SK-N-SH treated with all-trans-retinoic acid at 6 μM for 48 hours (cell line): ENCODE results near the gene NFIB.

Experiments used
- ATAC-seq: fragments of 200-7000 bp; cut with Tn5 transposase; 3 replicates; pipeline ENCODE4 v1.9.1; 2020; ENCODE audit warnings: mild to moderate bottlenecking, moderate library complexity
- ARNTL ChIP-seq: fragments of 450-650 bp; formaldehyde crosslinking; IDR thresholded peaks from 2 replicates; pipeline ENCODE4 v1.5.0; 2020; ENCODE audit warnings: low read depth, mild to moderate bottlenecking, moderate library complexity, borderline replicate concordance
- CREB5 ChIP-seq: fragments of 250-450 bp; sonication (Bioruptor Pico); IDR thresholded peaks from 2 replicates; pipeline ENCODE4 v1.5.1; 2020; ENCODE audit warnings: low read depth, mild to moderate bottlenecking, moderate library complexity
- ESRRG ChIP-seq: fragments of 250-450 bp; sonication (Bioruptor Pico); IDR thresholded peaks from 2 replicates; pipeline ENCODE4 v1.6.1; 2021; ENCODE audit warnings: mild to moderate bottlenecking
- GLIS3 ChIP-seq: fragments of 250-450 bp; sonication (Bioruptor Pico); IDR thresholded peaks from 2 replicates; pipeline ENCODE4 v1.5.0; 2020; ENCODE audit warnings: mild to moderate bottlenecking, moderate library complexity
- ISL1 ChIP-seq: fragments of 250-450 bp; sonication (Bioruptor Pico); IDR thresholded peaks from 2 replicates; pipeline ENCODE4 v2.1.2; 2022; ENCODE audit warnings: mild to moderate bottlenecking, moderate library complexity
- OSR1 ChIP-seq: fragments of 250-450 bp; sonication (Bioruptor Pico); IDR thresholded peaks from 2 replicates; pipeline ENCODE4 v1.8.0; 2022; ENCODE audit warnings: moderate library complexity, mild to moderate bottlenecking, inconsistent platforms
- PATZ1 ChIP-seq: fragments of 250-450 bp; sonication (Bioruptor Pico); IDR thresholded peaks from 2 replicates; pipeline ENCODE4 v1.8.0; 2020; ENCODE audit warnings: mild to moderate bottlenecking, moderate library complexity, borderline replicate concordance
- PPARA ChIP-seq: fragments of 250-450 bp; sonication (Bioruptor Pico); IDR thresholded peaks from 2 replicates; pipeline ENCODE4 v1.5.0; 2020; ENCODE audit warnings: mild to moderate bottlenecking, borderline replicate concordance
- TCF4 ChIP-seq: fragments of 250-450 bp; sonication (Bioruptor Pico); IDR thresholded peaks from 2 replicates; pipeline ENCODE4 v1.8.0; 2021; ENCODE audit warnings: mild to moderate bottlenecking, moderate library complexity, borderline replicate concordance
- TOX ChIP-seq: fragments of 250-450 bp; sonication (Bioruptor Pico); IDR thresholded peaks from 2 replicates; pipeline ENCODE4 v1.8.0; 2021; ENCODE audit warnings: mild to moderate bottlenecking, moderate library complexity, borderline replicate concordance
- ZC3H10 ChIP-seq: fragments of 250-450 bp; sonication (Bioruptor Pico); IDR thresholded peaks from 2 replicates; pipeline ENCODE4 v1.5.1; 2021; ENCODE audit warnings: mild to moderate bottlenecking, moderate library complexity
- ZFP3 ChIP-seq: fragments of 250-450 bp; sonication (Bioruptor Pico); IDR thresholded peaks from 2 replicates; pipeline ENCODE4 v1.5.0; 2020; ENCODE audit warnings: mild to moderate bottlenecking, moderate library complexity
- ZFP30 ChIP-seq: fragments of 450-650 bp; formaldehyde crosslinking; IDR thresholded peaks from 2 replicates; pipeline ENCODE4 v1.5.0; 2022; ENCODE audit warnings: mild to moderate bottlenecking, moderate library complexity
- ZNF565 ChIP-seq: fragments of 450-650 bp; formaldehyde crosslinking; conservative IDR thresholded peaks from 2 replicates; pipeline ENCODE4 v1.5.0; 2020; ENCODE audit warnings: low read depth, mild to moderate bottlenecking, moderate library complexity
- ZNF70 ChIP-seq: fragments of 450-650 bp; formaldehyde crosslinking; IDR thresholded peaks from 2 replicates; pipeline ENCODE4 v1.5.0; 2020; ENCODE audit warnings: mild to moderate bottlenecking, moderate library complexity
- ZNF8 ChIP-seq: fragments of 450-650 bp; formaldehyde crosslinking; IDR thresholded peaks from 2 replicates; pipeline ENCODE4 v1.5.0; 2020; ENCODE audit warnings: mild to moderate bottlenecking, moderate library complexity
- TF ChIP-seq, protein P1 (sequence below): fragments of 250-450 bp; sonication (Bioruptor Pico); IDR thresholded peaks from 2 replicates; pipeline ENCODE4 v1.5.1; 2021; ENCODE audit warnings: mild to moderate bottlenecking, moderate library complexity
- TF ChIP-seq, protein P2 (sequence below): fragments of 250-450 bp; sonication (Bioruptor Pico); IDR thresholded peaks from 2 replicates; pipeline ENCODE4 v1.8.0; 2021; ENCODE audit warnings: low read depth, mild to moderate bottlenecking, moderate library complexity, borderline replicate concordance
- TF ChIP-seq, protein P3 (sequence below): fragments of 250-450 bp; sonication (Bioruptor Pico); IDR thresholded peaks from 2 replicates; pipeline ENCODE4 v1.5.0; 2020; ENCODE audit warnings: mild to moderate bottlenecking, moderate library complexity

NFIB gene

DNA sequence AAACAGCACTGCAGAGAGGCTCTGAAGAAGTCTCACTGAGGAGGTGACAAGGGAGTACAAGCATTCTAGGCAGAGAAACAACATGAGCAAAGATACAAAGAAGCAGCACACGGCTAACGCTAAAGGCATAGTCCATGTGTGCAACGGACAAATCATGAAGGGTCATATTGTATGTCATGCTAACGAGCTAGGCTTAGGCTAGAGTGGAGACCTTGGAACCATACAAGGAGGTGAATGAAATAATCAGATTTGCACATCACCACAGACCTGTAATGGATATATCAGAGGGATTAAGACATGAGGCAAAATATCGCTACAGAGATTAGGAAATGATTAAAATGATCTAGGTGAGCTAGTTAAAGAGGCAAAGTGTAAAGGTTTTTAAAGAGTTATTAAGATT lies 145.6 kb downstream of the NFIB start:
- no peak for ATAC-seq
- TF ChIP-seq TCF4 (CRISPR knock-in tag) (no peak), ZNF70 (CRISPR knock-in tag) (no peak), GLIS3 (CRISPR knock-in tag) (no peak), CREB5 (CRISPR knock-in tag) (no peak), ZFP3 (CRISPR knock-in tag) (no peak), ZC3H10 (no peak), ZNF565 (CRISPR knock-in tag) (no peak), PPARA (CRISPR knock-in tag) (no peak), ARNTL (no peak), TOX (CRISPR knock-in tag) (no peak), PATZ1 (no peak), ZNF8 (CRISPR knock-in tag) (no peak), ZFP30 (CRISPR knock-in tag) (no peak)
- TF ChIP-seq, protein P1, sequence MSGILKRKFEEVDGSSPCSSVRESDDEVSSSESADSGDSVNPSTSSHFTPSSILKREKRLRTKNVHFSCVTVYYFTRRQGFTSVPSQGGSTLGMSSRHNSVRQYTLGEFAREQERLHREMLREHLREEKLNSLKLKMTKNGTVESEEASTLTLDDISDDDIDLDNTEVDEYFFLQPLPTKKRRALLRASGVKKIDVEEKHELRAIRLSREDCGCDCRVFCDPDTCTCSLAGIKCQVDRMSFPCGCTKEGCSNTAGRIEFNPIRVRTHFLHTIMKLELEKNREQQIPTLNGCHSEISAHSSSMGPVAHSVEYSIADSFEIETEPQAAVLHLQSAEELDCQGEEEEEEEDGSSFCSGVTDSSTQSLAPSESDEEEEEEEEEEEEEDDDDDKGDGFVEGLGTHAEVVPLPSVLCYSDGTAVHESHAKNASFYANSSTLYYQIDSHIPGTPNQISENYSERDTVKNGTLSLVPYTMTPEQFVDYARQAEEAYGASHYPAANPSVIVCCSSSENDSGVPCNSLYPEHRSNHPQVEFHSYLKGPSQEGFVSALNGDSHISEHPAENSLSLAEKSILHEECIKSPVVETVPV (CRISPR knock-in tag), result no peak
- TF ChIP-seq, protein P2, sequence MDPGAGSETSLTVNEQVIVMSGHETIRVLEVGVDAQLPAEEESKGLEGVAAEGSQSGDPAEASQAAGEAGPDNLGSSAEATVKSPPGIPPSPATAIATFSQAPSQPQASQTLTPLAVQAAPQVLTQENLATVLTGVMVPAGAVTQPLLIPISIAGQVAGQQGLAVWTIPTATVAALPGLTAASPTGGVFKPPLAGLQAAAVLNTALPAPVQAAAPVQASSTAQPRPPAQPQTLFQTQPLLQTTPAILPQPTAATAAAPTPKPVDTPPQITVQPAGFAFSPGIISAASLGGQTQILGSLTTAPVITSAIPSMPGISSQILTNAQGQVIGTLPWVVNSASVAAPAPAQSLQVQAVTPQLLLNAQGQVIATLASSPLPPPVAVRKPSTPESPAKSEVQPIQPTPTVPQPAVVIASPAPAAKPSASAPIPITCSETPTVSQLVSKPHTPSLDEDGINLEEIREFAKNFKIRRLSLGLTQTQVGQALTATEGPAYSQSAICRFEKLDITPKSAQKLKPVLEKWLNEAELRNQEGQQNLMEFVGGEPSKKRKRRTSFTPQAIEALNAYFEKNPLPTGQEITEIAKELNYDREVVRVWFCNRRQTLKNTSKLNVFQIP (CRISPR knock-in tag), result no peak
- TF ChIP-seq, all 23 proteins: peak for 0

- TF ChIP-seq OSR1 (no peak), ISL1 (CRISPR knock-in tag) (no peak)
- no peak for ATAC-seq
These were observed 148.4 kb downstream of the NFIB start for GRCh38 chr9:14165376-14166035.

DNA sequence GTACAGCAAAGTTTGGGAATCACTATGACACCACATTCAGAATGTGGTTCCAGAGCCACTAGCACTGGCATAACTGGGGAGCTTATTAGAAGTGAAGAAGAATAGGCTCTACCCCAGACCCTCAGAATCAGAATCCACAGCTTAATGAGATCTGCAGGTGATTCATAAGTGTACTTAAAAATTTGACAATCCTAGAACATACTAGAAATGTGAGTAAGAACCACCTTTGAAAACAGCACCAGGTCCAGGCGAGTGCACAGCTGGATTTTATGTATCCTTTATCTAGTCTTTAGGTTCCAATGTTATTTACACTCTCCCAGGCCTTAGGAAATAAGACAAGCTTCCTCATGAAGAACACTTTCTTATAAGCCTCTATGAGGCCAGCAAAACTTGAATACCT lies 149.0 kb downstream of the NFIB start:
- ATAC-seq, result no peak
- TF ChIP-seq ESRRG (CRISPR knock-in tag) (no peak), ISL1 (CRISPR knock-in tag) (no peak), ZNF70 (CRISPR knock-in tag) (no peak)
- TF ChIP-seq, protein P3, sequence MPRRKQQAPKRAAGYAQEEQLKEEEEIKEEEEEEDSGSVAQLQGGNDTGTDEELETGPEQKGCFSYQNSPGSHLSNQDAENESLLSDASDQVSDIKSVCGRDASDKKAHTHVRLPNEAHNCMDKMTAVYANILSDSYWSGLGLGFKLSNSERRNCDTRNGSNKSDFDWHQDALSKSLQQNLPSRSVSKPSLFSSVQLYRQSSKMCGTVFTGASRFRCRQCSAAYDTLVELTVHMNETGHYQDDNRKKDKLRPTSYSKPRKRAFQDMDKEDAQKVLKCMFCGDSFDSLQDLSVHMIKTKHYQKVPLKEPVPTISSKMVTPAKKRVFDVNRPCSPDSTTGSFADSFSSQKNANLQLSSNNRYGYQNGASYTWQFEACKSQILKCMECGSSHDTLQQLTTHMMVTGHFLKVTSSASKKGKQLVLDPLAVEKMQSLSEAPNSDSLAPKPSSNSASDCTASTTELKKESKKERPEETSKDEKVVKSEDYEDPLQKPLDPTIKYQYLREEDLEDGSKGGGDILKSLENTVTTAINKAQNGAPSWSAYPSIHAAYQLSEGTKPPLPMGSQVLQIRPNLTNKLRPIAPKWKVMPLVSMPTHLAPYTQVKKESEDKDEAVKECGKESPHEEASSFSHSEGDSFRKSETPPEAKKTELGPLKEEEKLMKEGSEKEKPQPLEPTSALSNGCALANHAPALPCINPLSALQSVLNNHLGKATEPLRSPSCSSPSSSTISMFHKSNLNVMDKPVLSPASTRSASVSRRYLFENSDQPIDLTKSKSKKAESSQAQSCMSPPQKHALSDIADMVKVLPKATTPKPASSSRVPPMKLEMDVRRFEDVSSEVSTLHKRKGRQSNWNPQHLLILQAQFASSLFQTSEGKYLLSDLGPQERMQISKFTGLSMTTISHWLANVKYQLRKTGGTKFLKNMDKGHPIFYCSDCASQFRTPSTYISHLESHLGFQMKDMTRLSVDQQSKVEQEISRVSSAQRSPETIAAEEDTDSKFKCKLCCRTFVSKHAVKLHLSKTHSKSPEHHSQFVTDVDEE, result no peak
- TF ChIP-seq, all 23 proteins: peak for 0
